IMR-90 (cell line): ENCODE measurements around the gene ITGB1BP1.

Experiments
- CTCF ChIP-seq: conservative IDR thresholded peaks from 2 replicates; pipeline ENCODE4 v1.5.1; 2012; ENCODE audit warnings: mild to moderate bottlenecking, low read depth, low read length, improper control_type of control experiment
- RFX5 ChIP-seq: IDR thresholded peaks from 2 replicates; pipeline ENCODE4 v1.8.0; 2012; ENCODE audit warnings: low read depth, mild to moderate bottlenecking, low read length, moderate library complexity

GRCh38 chr2:9384521-9384920, 38.8 kb downstream of the ITGB1BP1 start:
- TF ChIP-seq CTCF: no peak
- no peak for TF ChIP-seq RFX5
